Hepatocyte (in vitro differentiated cells): ENCODE data around the gene CCNDBP1. TPM values are rescaled to one million over a fixed set of nuclear protein-coding genes. Genes with fewer than 3 reads are reported as not detected.

Source experiments
- DNase-seq: peaks from one replicate; pipeline ENCODE4 v3.0.0-alpha.2; 2016; ENCODE audit warnings: low spot score
- H2AFZ ChIP-seq: fragments of 200-600 bp; sonication (generic); 2 replicates; pipeline ENCODE4 v1.6.0; 2016; ENCODE audit warnings: antibody characterized with exemption, mild to moderate bottlenecking
- H3K27ac ChIP-seq: fragments of 200-600 bp; sonication (generic); 2 replicates; pipeline ENCODE4 v1.5.1; 2016; ENCODE audit warnings: mild to moderate bottlenecking
- H3K27me3 ChIP-seq: fragments of 200-600 bp; sonication (generic); 2 replicates; pipeline ENCODE4 v1.6.1; 2016
- H3K36me3 ChIP-seq: fragments of 200-600 bp; sonication (generic); replicated peaks from 2 replicates; pipeline ENCODE4 v1.5.1; 2016; ENCODE audit warnings: low read depth; ENCODE audit not compliant: insufficient read depth
- H3K4me1 ChIP-seq: fragments of 200-600 bp; sonication (generic); 2 replicates; pipeline ENCODE4 v1.5.1; 2016; ENCODE audit warnings: mild to moderate bottlenecking, moderate library complexity; ENCODE audit not compliant: insufficient read depth
- H3K4me2 ChIP-seq: fragments of 200-600 bp; sonication (generic); 2 replicates; pipeline ENCODE4 v1.6.0; 2016
- H3K4me3 ChIP-seq: fragments of 200-600 bp; sonication (generic); 2 replicates; pipeline ENCODE4 v1.5.1; 2016; ENCODE audit warnings: mild to moderate bottlenecking
- H3K79me2 ChIP-seq: fragments of 200-600 bp; sonication (generic); 2 replicates; pipeline ENCODE4 v1.6.0; 2017; ENCODE audit warnings: mild to moderate bottlenecking
- H3K9me2 ChIP-seq: fragments of 200-600 bp; sonication (generic); replicated peaks from 2 replicates; pipeline ENCODE4 v1.6.0; 2017; ENCODE audit warnings: mild to moderate bottlenecking; ENCODE audit not compliant: insufficient read depth
- H3K9me3 ChIP-seq: fragments of 200-600 bp; sonication (generic); 2 replicates; pipeline ENCODE4 v1.5.1; 2016; ENCODE audit warnings: low read depth, mild to moderate bottlenecking
- H4K20me1 ChIP-seq: fragments of 200-600 bp; sonication (generic); 2 replicates; pipeline ENCODE4 v1.6.0; 2016; ENCODE audit warnings: mild to moderate bottlenecking; ENCODE audit not compliant: insufficient read depth, poor library complexity, severe bottlenecking
- CTCF ChIP-seq: fragments of 200-600 bp; sonication (generic); IDR thresholded peaks from 2 replicates; pipeline ENCODE4 v1.5.1; 2016; ENCODE audit warnings: antibody characterized with exemption, mild to moderate bottlenecking; ENCODE audit not compliant: poor library complexity
- EZH2 ChIP-seq: fragments of 200-600 bp; sonication (generic); IDR thresholded peaks from 2 replicates; pipeline ENCODE4 v1.6.1; 2016; ENCODE audit warnings: antibody characterized with exemption, mild to moderate bottlenecking, borderline replicate concordance
- EZH2phosphoT487 ChIP-seq: fragments of 200-600 bp; sonication (generic); IDR thresholded peaks from one replicate; pipeline ENCODE4 v1.6.1; 2018; ENCODE audit warnings: antibody characterized with exemption, mild to moderate bottlenecking, low read depth, moderate library complexity; ENCODE audit not compliant: unreplicated experiment, severe bottlenecking
- WGBS: methylation state at CpG from one replicate; pipeline ENCODE4 v1.1.6; 2016; ENCODE audit warnings: low lambda C conversion rate; ENCODE audit errors: missing lambda C conversion rate; 5-methylcytosine and 5-hydroxymethylcytosine counted together
- polyA plus RNA-seq: library from polyadenylated mRNA; unstranded; fragments of >200 nt; fragmentation: Nextera tagmentation; extraction: Ambion mirVana; gene quantifications from 2 replicates; pipeline ENCODE4 v1.2.1, GENCODE V29; 2016
- total RNA-seq: library from RNA; depleted of rRNA; stranded (reverse); fragments of >200 nt; gene quantifications from 2 replicates; pipeline ENCODE4 v1.2.3, GENCODE V29; 2014

CCNDBP1 gene
- total and polyA plus RNA-seq, 2 experiments from 2014 or later: 53.5 to 60.3 TPM

- Histone ChIP-seq H4K20me1 (no peaks in the 10 kb centered on the region), H3K36me3 (no peaks in the 10 kb centered on the region), H3K27ac (no peak overlapping the region), H3K4me3 (no peak overlapping the region), H3K4me1 (no peaks in the 10 kb centered on the region), H2AFZ (no peak overlapping the region), H3K79me2 (no peaks in the 10 kb centered on the region), H3K4me2 (no peak overlapping the region), H3K9me2 (no peaks in the 10 kb centered on the region), H3K9me3 (no peaks in the 10 kb centered on the region), H3K27me3 (no peaks in the 10 kb centered on the region)
- no peak for DNase-seq
- 83% methylated on average over 8 of the region's 8 CpGs for WGBS
- TF ChIP-seq CTCF (no peak), EZH2 (no peak), EZH2phosphoT487 (no peak)
Observed at GRCh38 chr15:43212299-43212698, 27.1 kb downstream of the CCNDBP1 start.

- Histone ChIP-seq H3K79me2 (no peaks in the 10 kb centered on the region), H2AFZ (no peak overlapping the region), H3K27ac (no peak overlapping the region), H3K27me3 (no peaks in the 10 kb centered on the region), H3K9me2 (no peaks in the 10 kb centered on the region), H3K4me1 (no peaks in the 10 kb centered on the region), H3K4me3 (no peak overlapping the region), H4K20me1 (no peaks in the 10 kb centered on the region), H3K36me3 (no peaks in the 10 kb centered on the region), H3K9me3 (no peaks in the 10 kb centered on the region), H3K4me2 (no peak overlapping the region)
- no peak for DNase-seq
- TF ChIP-seq EZH2 (no peak), EZH2phosphoT487 (no peak), CTCF (no peak)
Observed at GRCh38 chr15:43212951-43213350, 27.7 kb downstream of the CCNDBP1 start.

- H4K20me1 ChIP-seq: no peaks in the 10 kb centered on the region
- H3K4me1 ChIP-seq: no peaks in the 10 kb centered on the region
- H3K27me3 ChIP-seq: no peaks in the 10 kb centered on the region
- H3K4me3 ChIP-seq: no peak overlapping the region
- no peaks in the 10 kb centered on the region for H3K9me3 ChIP-seq
- no peak overlapping the region for H3K4me2 ChIP-seq
- no peaks in the 10 kb centered on the region for H3K9me2 ChIP-seq
- WGBS: 71% methylated on average over 5 of the region's 5 CpGs
- H3K27ac ChIP-seq: no peak overlapping the region
- H3K79me2 ChIP-seq: no peaks in the 10 kb centered on the region
- TF ChIP-seq CTCF: no peak
- no peak for TF ChIP-seq EZH2phosphoT487
- no peak for TF ChIP-seq EZH2
- no peak overlapping the region for H2AFZ ChIP-seq
- H3K36me3 ChIP-seq: no peaks in the 10 kb centered on the region
- no peak for DNase-seq
Observed at GRCh38 chr15:43213466-43213865, 28.3 kb downstream of the CCNDBP1 start.

GRCh38 chr15:43214169-43214568, 29.0 kb downstream of the CCNDBP1 start:
- Histone ChIP-seq H2AFZ (no peak overlapping the region), H3K36me3 (no peaks in the 10 kb centered on the region), H4K20me1 (no peaks in the 10 kb centered on the region), H3K9me3 (no peaks in the 10 kb centered on the region), H3K27ac (no peak overlapping the region), H3K4me2 (no peak overlapping the region), H3K27me3 (no peaks in the 10 kb centered on the region), H3K4me3 (no peak overlapping the region), H3K9me2 (no peaks in the 10 kb centered on the region), H3K4me1 (no peaks in the 10 kb centered on the region), H3K79me2 (no peaks in the 10 kb centered on the region)
- 68% methylated on average over 8 of the region's 8 CpGs for WGBS
- TF ChIP-seq CTCF (no peak), EZH2 (no peak), EZH2phosphoT487 (no peak)
- no peak for DNase-seq
